ENCODE data around the gene IFFO2.

The IFFO2 gene

GRCh38 chr1:18938008-18938706 lies 18.3 kb downstream of the IFFO2 start:
- TF ChIP-seq CTCF (IDR thresholded peaks at IDR 0.05; ENCODE audit: low read depth, low read length), result no peak
- no peak overlapping the region for H3K4me3 ChIP-seq (replicated peaks in 1 of 2; ENCODE audit: low read depth in 2 of 2, low read length in 2 of 2)
- DNase-seq (ENCODE audit: low read depth in 2 of 2), result no peak

GRCh38 chr1:18937539-18937938 lies 18.9 kb downstream of the IFFO2 start:
- no peak for DNase-seq (ENCODE audit: low read depth in 2 of 2)
- TF ChIP-seq CTCF (IDR thresholded peaks at IDR 0.05; ENCODE audit: low read depth, low read length), result no peak
- H3K4me3 ChIP-seq (replicated peaks in 1 of 2; ENCODE audit: low read depth in 2 of 2, low read length in 2 of 2), result no peak overlapping the region

GRCh38 chr1:18936814-18937481 lies 19.5 kb downstream of the IFFO2 start:
- DNase-seq (ENCODE audit: low read depth in 2 of 2), result no peak
- TF ChIP-seq CTCF (IDR thresholded peaks at IDR 0.05; ENCODE audit: low read depth, low read length), result no peak
- H3K4me3 ChIP-seq (replicated peaks in 1 of 2; ENCODE audit: low read depth in 2 of 2, low read length in 2 of 2), result no peak overlapping the region

GRCh38 chr1:18936471-18936813 lies 20.0 kb downstream of the IFFO2 start:
- no peak for DNase-seq (ENCODE audit: low read depth in 2 of 2)
- TF ChIP-seq CTCF (IDR thresholded peaks at IDR 0.05; ENCODE audit: low read depth, low read length), result no peak
- H3K4me3 ChIP-seq (replicated peaks in 1 of 2; ENCODE audit: low read depth in 2 of 2, low read length in 2 of 2), result no peak overlapping the region

GRCh38 chr1:18934205-18935000 lies 22.1 kb downstream of the IFFO2 start:
- H3K4me3 ChIP-seq (replicated peaks in 1 of 2; ENCODE audit: low read depth in 2 of 2, low read length in 2 of 2), result no peak overlapping the region
- TF ChIP-seq CTCF (IDR thresholded peaks at IDR 0.05; ENCODE audit: low read depth, low read length), result no peak
- no peak for DNase-seq (ENCODE audit: low read depth in 2 of 2)

- no peak overlapping the region for H3K4me3 ChIP-seq (replicated peaks in 1 of 2; ENCODE audit: low read depth in 2 of 2, low read length in 2 of 2)
- no peak for TF ChIP-seq CTCF (IDR thresholded peaks at IDR 0.05; ENCODE audit: low read depth, low read length)
- no peak for DNase-seq (ENCODE audit: low read depth in 2 of 2)
These were observed 23.6 kb downstream of the IFFO2 start for GRCh38 chr1:18932879-18933278.
